Measurements from ENCODE around the gene MAN1A1. TPM values are rescaled to one million over a fixed set of nuclear protein-coding genes. Genes with fewer than 3 reads are reported as not detected.

The MAN1A1 gene
- polyA plus RNA-seq, 2 of the 4 experiments (the other 2 are of a cell fraction): 0.05 TPM; not detected in 1

- WGBS (ENCODE audit: missing lambda C conversion rate): 17% methylated on average over 1 of the region's 1 CpG
- H3K4me3 ChIP-seq: no peak overlapping the region
- POLR2A ChIA-PET: no interaction called here
- DNase-seq (ENCODE audit: low read depth in 1 of 2, low spot score in 1 of 2) (no peak), FAIRE-seq (no peak), ATAC-seq (no peak)
- CTCF ChIA-PET: interaction anchor here (2.1 kb wide), 1 partner anchor 39 kb away, joined by 5 read pairs; no protein-coding TSS in a partner anchor
- H3K9me3 ChIP-seq: no peaks in the 10 kb centered on the region
- no peak for TF ChIP-seq ESRRA (IDR thresholded peaks at IDR 0.05; ENCODE audit: borderline replicate concordance, low read length)
- no peak for TF ChIP-seq KDM1A (IDR thresholded peaks at IDR 0.05; ENCODE audit: low read depth)
- TF ChIP-seq TFCP2L1 (CRISPR knock-in tag; IDR thresholded peaks at IDR 0.05): no peak
- TF ChIP-seq POLR2A (IDR thresholded peaks at IDR 0.05; ENCODE audit: low read length): no peak
- TF ChIP-seq NPAS2 (CRISPR knock-in tag; IDR thresholded peaks at IDR 0.05; ENCODE audit: borderline replicate concordance): no peak
- no peak for TF ChIP-seq EHMT2 (IDR thresholded peaks at IDR 0.05; ENCODE audit: low read depth)
- no peak for TF ChIP-seq HOXB13 (CRISPR knock-in tag; IDR thresholded peaks at IDR 0.05; ENCODE audit: low read depth)
- no peak for TF ChIP-seq EHF (CRISPR knock-in tag; IDR thresholded peaks at IDR 0.05)
- TF ChIP-seq JUNB (IDR thresholded peaks at IDR 0.05): no peak
- no peak for TF ChIP-seq RFX5 (IDR thresholded peaks at IDR 0.05)
- no peak for TF ChIP-seq KDM5A (IDR thresholded peaks at IDR 0.05)
- no peak for TF ChIP-seq PHF8 (IDR thresholded peaks at IDR 0.05; ENCODE audit: borderline replicate concordance, low read depth)
- TF ChIP-seq HOXA7 (CRISPR knock-in tag; IDR thresholded peaks at IDR 0.05): no peak
- no peak overlapping the region for H3K27ac ChIP-seq
- no peak overlapping the region for H3K4me2 ChIP-seq
- H3K4me1 ChIP-seq: no peaks in the 10 kb centered on the region
These were observed 162.0 kb downstream of the MAN1A1 start for GRCh38 chr6:119187596-119187995.

- POLR2A ChIA-PET: no interaction called here
- H3K4me3 ChIP-seq: no peak overlapping the region
- no peak overlapping the region for H3K27ac ChIP-seq
- CTCF ChIA-PET: interaction anchor here (2.1 kb wide), 1 partner anchor 38 kb away, joined by 5 read pairs; no protein-coding TSS in a partner anchor
- no peak overlapping the region for H3K4me2 ChIP-seq
- DNase-seq (ENCODE audit: low read depth in 1 of 2, low spot score in 1 of 2): no peak
- WGBS (ENCODE audit: missing lambda C conversion rate): 49% methylated on average over 4 of the region's 5 CpGs
- H3K9me3 ChIP-seq: no peaks in the 10 kb centered on the region
- TF ChIP-seq HDAC2 (IDR thresholded peaks at IDR 0.05): no peak
- no peak for TF ChIP-seq E2F6 (IDR thresholded peaks at IDR 0.05; ENCODE audit: borderline replicate concordance, low read depth)
- no peak for TF ChIP-seq NPAS2 (CRISPR knock-in tag; IDR thresholded peaks at IDR 0.05; ENCODE audit: borderline replicate concordance)
- TF ChIP-seq RFX5 (IDR thresholded peaks at IDR 0.05): no peak
- no peak for TF ChIP-seq ELK1 (IDR thresholded peaks at IDR 0.05; ENCODE audit: low read depth, low read length)
- TF ChIP-seq NR3C1 (IDR thresholded peaks at IDR 0.05): no peak
- TF ChIP-seq NFE2L2 (conservative IDR thresholded peaks at IDR 0.05; ENCODE audit: low read length): no peak
- no peak for TF ChIP-seq EHF (CRISPR knock-in tag; IDR thresholded peaks at IDR 0.05)
- no peak for TF ChIP-seq PHF8 (IDR thresholded peaks at IDR 0.05; ENCODE audit: borderline replicate concordance, low read depth)
- no peak for TF ChIP-seq GATA3 (IDR thresholded peaks at IDR 0.05; ENCODE audit: borderline replicate concordance)
- no peak for TF ChIP-seq PBX3 (IDR thresholded peaks at IDR 0.05)
- no peak for TF ChIP-seq RARB (CRISPR knock-in tag; IDR thresholded peaks at IDR 0.05)
- TF ChIP-seq TFCP2L1 (CRISPR knock-in tag; IDR thresholded peaks at IDR 0.05): no peak
- TF ChIP-seq USF2 (IDR thresholded peaks at IDR 0.05): no peak
- TF ChIP-seq ZSCAN20 (CRISPR knock-in tag; IDR thresholded peaks at IDR 0.05): no peak
- TF ChIP-seq CBX2 (IDR thresholded peaks at IDR 0.05; ENCODE audit: borderline replicate concordance, low read depth): no peak
- no peaks in the 10 kb centered on the region for H3K4me1 ChIP-seq
- no peak for FAIRE-seq
- no peak for ATAC-seq
These were observed 163.1 kb downstream of the MAN1A1 start for GRCh38 chr6:119186490-119186889.
